ENCODE data around the gene WNT5A. TPM values are rescaled to one million over a fixed set of nuclear protein-coding genes. Genes with fewer than 3 reads are reported as not detected.
A peak's percentile ranks its signal among the peaks of the same experiment; 100 is the strongest.

Gene WNT5A
- total RNA-seq, 3 donors from 2014 or later, result 7.0 to 54.7 (median 18.7) TPM

GRCh38 chr3:55489798-55490132, 2.7 kb upstream of the WNT5A start:
- TF ChIP-seq CTCF (IDR thresholded peaks at IDR 0.05) (no peak), POLR2AphosphoS5 (IDR thresholded peaks at IDR 0.05) (no peak), POLR2A (IDR thresholded peaks at IDR 0.05) (no peak)
- Histone ChIP-seq H3K9me3 (no peaks in the 10 kb centered on the region), H3K27me3 (no peaks in the 10 kb centered on the region), H3K36me3 (no peaks in the 10 kb centered on the region), H3K27ac (no peak overlapping the region), H3K4me1 (no peaks in the 10 kb centered on the region), H3K4me3 (peak overlapping the region in 2 of 3 donors; percentile 81 to 91)
- intact Hi-C loops (cut with DNase I; ENCODE audit: low total_unique reads), result no loop called here
- DNase-seq (ENCODE audit: low spot score in 2 of 2), result no peak

- Histone ChIP-seq H3K27ac (peak overlapping the region in 1 of 2 donors; percentile 83), H3K4me1 (no peaks in the 10 kb centered on the region), H3K36me3 (no peaks in the 10 kb centered on the region), H3K4me3 (peak overlapping the region; percentile 51 to 91 (median 81)), H3K9me3 (no peaks in the 10 kb centered on the region), H3K27me3 (no peaks in the 10 kb centered on the region)
- TF ChIP-seq POLR2AphosphoS5 (IDR thresholded peaks at IDR 0.05) (no peak), POLR2A (IDR thresholded peaks at IDR 0.05) (no peak), CTCF (IDR thresholded peaks at IDR 0.05) (no peak)
- peak in 1 of 2 donors; percentile 59 for DNase-seq (ENCODE audit: low spot score in 2 of 2)
- intact Hi-C loops (cut with DNase I; ENCODE audit: low total_unique reads), result no loop called here
Measured at GRCh38 chr3:55488398-55489055, 1.4 kb upstream of the WNT5A start.

DNA sequence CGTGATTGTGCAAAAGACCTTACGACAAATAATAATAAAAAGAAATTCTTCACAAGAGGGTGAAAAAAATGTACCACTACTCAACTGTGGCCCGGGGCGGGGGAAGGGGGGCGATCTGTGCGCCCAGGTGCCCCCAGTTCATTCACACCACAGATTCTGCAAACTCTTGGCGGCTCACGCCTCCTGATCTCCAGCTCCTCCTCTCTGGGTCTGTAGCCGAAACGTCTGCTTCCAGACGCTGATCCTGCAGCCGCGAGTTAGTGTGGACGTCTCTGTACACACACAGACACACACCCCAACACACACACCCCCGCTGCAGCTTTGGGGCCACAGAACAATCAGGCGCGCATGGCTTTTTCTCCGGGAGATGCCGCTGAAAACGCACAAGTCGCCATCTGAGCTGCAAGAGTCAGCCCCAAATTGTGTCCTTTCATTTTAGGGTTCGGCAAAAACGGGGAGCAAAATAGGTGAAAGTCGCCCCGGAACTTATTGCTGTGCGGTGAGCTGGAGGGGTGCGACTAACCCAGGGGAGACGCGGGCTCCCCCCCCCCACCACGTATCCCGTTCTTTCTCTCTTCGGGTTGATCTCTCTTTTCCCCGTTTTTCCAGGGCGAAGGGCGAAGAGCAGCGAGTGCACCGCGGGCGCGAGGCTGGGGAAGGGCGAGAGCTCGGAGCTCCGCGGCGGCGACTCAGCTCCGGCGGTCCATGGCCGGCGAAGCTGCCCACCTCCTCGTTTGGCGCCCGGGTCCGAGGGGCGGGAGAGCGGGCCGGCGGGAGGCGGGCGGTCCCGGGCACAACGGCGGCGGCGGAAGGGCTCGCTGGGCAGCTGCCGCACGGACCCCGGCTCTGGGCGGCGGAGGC, 505 bp upstream of the WNT5A start:
- peak overlapping the region; percentile 51 to 91 (median 81) for H3K4me3 ChIP-seq
- peak overlapping the region; percentile 83 to 84 for H3K27ac ChIP-seq
- no peaks in the 10 kb centered on the region for H3K36me3 ChIP-seq
- intact Hi-C loops (cut with DNase I; ENCODE audit: low total_unique reads), result loop anchor here (2.0 kb wide), 1 partner anchor 75 kb away; no protein-coding TSS in a partner anchor
- peak in 1 of 2 donors; percentile 49 for DNase-seq (ENCODE audit: low spot score in 2 of 2)
- no peaks in the 10 kb centered on the region for H3K4me1 ChIP-seq
- H3K27me3 ChIP-seq, result no peaks in the 10 kb centered on the region
- no peaks in the 10 kb centered on the region for H3K9me3 ChIP-seq
- no peak for TF ChIP-seq POLR2A (IDR thresholded peaks at IDR 0.05)
- TF ChIP-seq POLR2AphosphoS5 (IDR thresholded peaks at IDR 0.05), result no peak
- TF ChIP-seq CTCF (IDR thresholded peaks at IDR 0.05), result no peak

- Histone ChIP-seq H3K4me3 (peak overlapping the region; percentile 51 to 91 (median 81)), H3K27me3 (no peaks in the 10 kb centered on the region), H3K36me3 (no peaks in the 10 kb centered on the region), H3K9me3 (no peaks in the 10 kb centered on the region), H3K4me1 (no peaks in the 10 kb centered on the region), H3K27ac (peak overlapping the region; percentile 43 to 83)
- no peak for TF ChIP-seq POLR2AphosphoS5 (IDR thresholded peaks at IDR 0.05)
- peak in 1 of 2 donors; percentile 51 for DNase-seq (ENCODE audit: low spot score in 2 of 2)
- intact Hi-C loops (cut with DNase I; ENCODE audit: low total_unique reads), result loop anchor here (2.0 kb wide), 1 partner anchor 77 kb away; no protein-coding TSS in a partner anchor
Measured at GRCh38 chr3:55486101-55486856, 827 bp downstream of the WNT5A start.
